IPS DF 6.9 (cell line): ENCODE data around the gene SPPL2B.
"Not testable (repeated sequence)": the region's sequence is repeated elsewhere in the genome, so short reads cannot be mapped to it uniquely, and the experiment has no call there.

Experiments used
- DNase-seq: peaks from one replicate; pipeline ENCODE4 v3.0.0-alpha.2; 2013; ENCODE audit warnings: low read depth, low spot score
- H3K27ac ChIP-seq: one replicate; pipeline ENCODE4 v1.5.1; 2013; ENCODE audit warnings: low read length, control low read depth
- H3K27me3 ChIP-seq: 2 replicates; pipeline ENCODE4 v1.6.1; 2013; ENCODE audit warnings: mild to moderate bottlenecking, low read length; ENCODE audit not compliant: control insufficient read depth, insufficient read depth
- H3K36me3 ChIP-seq: 2 replicates; pipeline ENCODE4 v1.6.1; 2013; ENCODE audit warnings: low read length; ENCODE audit not compliant: control insufficient read depth, insufficient read depth
- H3K4me1 ChIP-seq: 2 replicates; pipeline ENCODE4 v1.6.1; 2013; ENCODE audit warnings: low read length; ENCODE audit not compliant: control insufficient read depth, insufficient read depth
- H3K4me3 ChIP-seq: 2 replicates; pipeline ENCODE4 v1.5.1; 2013; ENCODE audit warnings: mild to moderate bottlenecking, low read length
- H3K9me3 ChIP-seq: 2 replicates; pipeline ENCODE4 v1.6.1; 2013; ENCODE audit warnings: low read length, inconsistent platforms; ENCODE audit not compliant: control insufficient read depth, insufficient read depth
- WGBS: extraction: QIAGEN DNeasy Blood & Tissue Kit; methylation state at CpG from one replicate; pipeline ENCODE4 v1.1.7; 2013; ENCODE audit warnings: mixed read lengths, missing lambda C conversion rate; ENCODE audit not compliant: insufficient read length, insufficient coverage; 5-methylcytosine and 5-hydroxymethylcytosine counted together

The SPPL2B gene

DNA sequence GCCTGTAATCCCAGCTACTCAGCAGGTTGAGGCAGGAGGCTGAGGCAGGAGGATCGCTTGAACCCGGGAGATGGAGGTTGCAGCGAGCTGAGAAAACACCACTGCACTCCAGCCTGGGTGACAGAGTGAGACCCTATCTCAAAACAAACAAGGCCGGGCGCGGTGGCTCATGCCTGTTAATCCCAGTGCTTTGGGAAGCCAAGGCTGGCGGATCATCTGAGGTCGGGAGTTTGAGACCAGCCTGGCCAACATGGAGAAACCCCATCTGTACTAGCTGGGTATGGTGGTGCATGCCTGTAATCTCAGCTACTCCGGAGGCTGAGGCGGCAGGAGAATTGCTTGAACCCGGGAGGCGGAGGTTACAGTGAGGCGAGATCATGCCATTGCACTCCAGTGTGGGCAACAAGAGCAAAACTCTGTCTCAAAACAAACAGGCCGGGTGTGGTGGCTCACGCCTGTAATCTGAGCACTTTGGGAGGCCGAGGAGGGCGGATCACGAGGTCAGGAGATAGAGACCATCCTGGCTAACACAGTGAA is 66.9 kb downstream of the SPPL2B start:
- not testable (repeated sequence) for H3K9me3 ChIP-seq, H3K27me3 ChIP-seq, H3K4me3 ChIP-seq, DNase-seq, H3K4me1 ChIP-seq, H3K36me3 ChIP-seq, H3K27ac ChIP-seq
- no CpG with 5 or more reads among the region's 18 CpGs for WGBS

DNA sequence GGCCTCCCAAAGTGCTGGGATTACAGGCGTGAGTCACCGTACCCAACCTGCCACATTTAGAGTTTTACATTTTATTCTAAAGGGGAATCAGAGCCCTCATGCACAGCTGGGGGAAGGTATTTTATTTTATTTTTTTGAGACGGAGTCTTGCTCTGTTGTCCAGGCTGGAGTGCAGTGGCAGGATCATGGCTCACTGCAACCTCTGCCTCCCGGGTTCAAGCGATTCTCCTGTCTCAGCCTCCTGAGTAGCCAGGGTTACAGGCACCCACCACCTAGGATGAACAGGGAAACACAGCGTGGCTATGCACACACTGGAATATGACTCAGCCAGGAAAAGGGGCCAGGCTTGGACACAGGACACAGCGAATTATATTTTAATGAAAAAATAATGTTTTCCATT is 68.7 kb downstream of the SPPL2B start:
- H3K27ac ChIP-seq, H3K4me3 ChIP-seq, DNase-seq, H3K9me3 ChIP-seq, H3K27me3 ChIP-seq, H3K4me1 ChIP-seq, H3K36me3 ChIP-seq: not testable (repeated sequence)
- WGBS, result no CpG with 5 or more reads among the region's 7 CpGs

DNA sequence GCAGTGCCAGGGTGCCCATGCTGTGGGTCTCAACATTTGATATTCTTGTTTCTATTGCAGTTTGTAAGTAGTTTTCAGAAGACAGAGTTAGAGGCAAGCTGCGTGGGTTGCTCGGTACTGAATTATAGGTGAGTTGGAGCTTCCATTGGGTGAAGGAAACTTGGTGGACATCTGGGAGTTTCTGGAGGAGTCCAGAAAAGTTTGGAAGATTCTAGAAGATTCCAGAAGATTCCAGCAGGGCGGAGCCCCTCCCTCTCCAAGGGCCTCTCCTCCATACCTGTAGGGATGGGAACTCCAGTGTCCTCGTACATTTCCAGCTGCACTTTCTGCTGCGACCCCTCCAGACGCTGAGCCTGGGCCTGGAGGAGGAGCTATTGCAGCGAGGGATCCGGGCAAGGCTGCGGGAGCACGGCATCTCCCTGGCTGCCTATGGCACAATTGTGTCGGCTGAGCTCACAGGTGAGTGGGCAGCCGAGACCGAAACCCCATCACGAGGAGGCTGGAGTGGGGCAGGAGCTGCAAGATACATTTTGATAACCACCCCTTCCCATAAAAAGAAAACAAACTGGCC is 70.3 kb downstream of the SPPL2B start:
- H3K36me3 ChIP-seq, result peaks cover 2% of the 10 kb centered on the region; the same call in 1 of the 2 replicates
- H3K27me3 ChIP-seq, result no peaks in the 10 kb centered on the region
- H3K27ac ChIP-seq, result no peak overlapping the region
- no peak for DNase-seq
- WGBS, result no CpG with 5 or more reads among the region's 14 CpGs
- H3K4me3 ChIP-seq, result no peak overlapping the region
- H3K4me1 ChIP-seq, result no peaks in the 10 kb centered on the region; the same call in 1 of the 2 replicates
- no peaks in the 10 kb centered on the region for H3K9me3 ChIP-seq

DNA sequence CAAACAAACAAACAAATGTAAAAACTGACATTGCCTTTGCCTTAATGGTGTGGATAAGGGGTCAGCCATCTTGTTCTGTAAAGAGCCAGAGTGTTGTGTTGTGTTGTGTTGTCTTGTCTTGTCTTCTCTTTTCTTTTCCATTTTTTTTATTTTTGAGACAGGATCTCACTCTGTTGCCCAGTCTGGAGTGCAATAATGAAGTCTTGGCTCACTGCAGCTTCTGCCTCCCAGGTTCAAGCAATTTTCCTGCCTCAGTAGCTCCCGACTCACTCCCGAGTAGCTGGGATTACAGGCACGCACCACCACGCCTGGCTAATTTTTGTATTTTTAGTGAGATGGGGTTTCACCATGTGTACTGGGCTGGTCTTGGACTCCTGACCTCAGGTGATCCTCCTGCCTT is 71.1 kb downstream of the SPPL2B start:
- Histone ChIP-seq H3K4me3 (no peak overlapping the region), H3K36me3 (peaks cover 2% of the 10 kb centered on the region; the same call in 1 of the 2 replicates), H3K27ac (no peak overlapping the region), H3K4me1 (no peaks in the 10 kb centered on the region; the same call in 1 of the 2 replicates), H3K9me3 (no peaks in the 10 kb centered on the region), H3K27me3 (no peaks in the 10 kb centered on the region)
- no peak for DNase-seq
- WGBS, result no CpG with 5 or more reads among the region's 4 CpGs
